Activated T-helper 17 cell treated with anti-CD3 and anti-CD28 coated beads, Interleukin-2, amount 50 U/mL, for 72 hours (primary cell): ENCODE data around the gene RBP5. TPM values are rescaled to one million over a fixed set of nuclear protein-coding genes. Genes with fewer than 3 reads are reported as not detected.

Experiments
- ATAC-seq: fragments of 150-1000 bp; cut with Tn5 transposase; replicated peaks from 2 replicates; pipeline ENCODE4 v1.10.0; 2021; ENCODE audit warnings: mild to moderate bottlenecking, moderate library complexity
- H3K27ac Mint-ChIP-seq: one replicate; pipeline ENCODE4 v1.8.0; 2022; ENCODE audit warnings: mixed read lengths
- H3K27me3 Mint-ChIP-seq: one replicate; pipeline ENCODE4 v1.8.0; 2022; ENCODE audit warnings: mixed read lengths
- H3K36me3 Mint-ChIP-seq: one replicate; pipeline ENCODE4 v1.8.0; 2022; ENCODE audit warnings: low read depth, mild to moderate bottlenecking, mixed read lengths
- H3K4me1 Mint-ChIP-seq: one replicate; pipeline ENCODE4 v1.8.0; 2022; ENCODE audit warnings: mixed read lengths
- H3K4me3 Mint-ChIP-seq: one replicate; pipeline ENCODE4 v1.8.0; 2022; ENCODE audit warnings: mild to moderate bottlenecking, mixed read lengths
- H3K9me3 Mint-ChIP-seq: one replicate; pipeline ENCODE4 v1.8.0; 2022; ENCODE audit warnings: mixed read lengths
- total RNA-seq, 2 donors: library from RNA; stranded (reverse); gene quantifications; one replicate each; pipeline ENCODE4 v1.2.3, GENCODE V29; 2022

Gene RBP5
- total RNA-seq, 2 donors from 2014 or later = not detected

- no peaks in the 10 kb centered on the region for H3K9me3 Mint-ChIP-seq
- ATAC-seq = no peak
- H3K27ac Mint-ChIP-seq = no peak overlapping the region
- H3K36me3 Mint-ChIP-seq = peaks cover 82% of the 10 kb centered on the region
- H3K4me3 Mint-ChIP-seq = no peak overlapping the region
- no peaks in the 10 kb centered on the region for H3K27me3 Mint-ChIP-seq
- peaks cover 5% of the 10 kb centered on the region for H3K4me1 Mint-ChIP-seq
Observed at GRCh38 chr12:7139200-7139599, 10.5 kb upstream of the RBP5 start.

- no peak overlapping the region for H3K4me3 Mint-ChIP-seq
- no peaks in the 10 kb centered on the region for H3K27me3 Mint-ChIP-seq
- H3K9me3 Mint-ChIP-seq = no peaks in the 10 kb centered on the region
- H3K36me3 Mint-ChIP-seq = peaks cover 82% of the 10 kb centered on the region
- no peak for ATAC-seq
- H3K4me1 Mint-ChIP-seq = peaks cover 5% of the 10 kb centered on the region
- H3K27ac Mint-ChIP-seq = no peak overlapping the region
Observed at GRCh38 chr12:7137908-7138307, 9.2 kb upstream of the RBP5 start.

- H3K36me3 Mint-ChIP-seq = peaks cover 70% of the 10 kb centered on the region
- H3K27ac Mint-ChIP-seq = no peak overlapping the region
- ATAC-seq = no peak
- H3K4me3 Mint-ChIP-seq = no peak overlapping the region
- no peaks in the 10 kb centered on the region for H3K27me3 Mint-ChIP-seq
- H3K4me1 Mint-ChIP-seq = peaks cover 9% of the 10 kb centered on the region
- no peaks in the 10 kb centered on the region for H3K9me3 Mint-ChIP-seq
Observed at GRCh38 chr12:7136676-7137075, 8.0 kb upstream of the RBP5 start.

- H3K27me3 Mint-ChIP-seq = no peaks in the 10 kb centered on the region
- H3K27ac Mint-ChIP-seq = no peak overlapping the region
- H3K36me3 Mint-ChIP-seq = peaks cover 64% of the 10 kb centered on the region
- peaks cover 15% of the 10 kb centered on the region for H3K4me1 Mint-ChIP-seq
- no peaks in the 10 kb centered on the region for H3K9me3 Mint-ChIP-seq
- no peak for ATAC-seq
- no peak overlapping the region for H3K4me3 Mint-ChIP-seq
Observed at GRCh38 chr12:7136071-7136470, 7.4 kb upstream of the RBP5 start.

GRCh38 chr12:7134396-7135166, 5.9 kb upstream of the RBP5 start:
- H3K27me3 Mint-ChIP-seq = no peaks in the 10 kb centered on the region
- no peak overlapping the region for H3K27ac Mint-ChIP-seq
- H3K36me3 Mint-ChIP-seq = peaks cover 56% of the 10 kb centered on the region
- H3K4me3 Mint-ChIP-seq = no peak overlapping the region
- ATAC-seq = no peak
- peaks cover 17% of the 10 kb centered on the region for H3K4me1 Mint-ChIP-seq
- H3K9me3 Mint-ChIP-seq = no peaks in the 10 kb centered on the region

GRCh38 chr12:7131502-7131866, 2.8 kb upstream of the RBP5 start:
- peaks cover 30% of the 10 kb centered on the region for H3K36me3 Mint-ChIP-seq
- H3K9me3 Mint-ChIP-seq = no peaks in the 10 kb centered on the region
- H3K4me1 Mint-ChIP-seq = peaks cover 25% of the 10 kb centered on the region
- H3K27me3 Mint-ChIP-seq = no peaks in the 10 kb centered on the region
- H3K27ac Mint-ChIP-seq = peak overlapping the region; percentile 90
- H3K4me3 Mint-ChIP-seq = peak overlapping the region; percentile 97
- peak; percentile 27 for ATAC-seq

- H3K27me3 Mint-ChIP-seq = no peaks in the 10 kb centered on the region
- H3K27ac Mint-ChIP-seq = peak overlapping the region; percentile 90
- peaks cover 24% of the 10 kb centered on the region for H3K36me3 Mint-ChIP-seq
- no peaks in the 10 kb centered on the region for H3K9me3 Mint-ChIP-seq
- peak overlapping the region; percentile 97 for H3K4me3 Mint-ChIP-seq
- ATAC-seq = peak; percentile 61
- H3K4me1 Mint-ChIP-seq = peaks cover 25% of the 10 kb centered on the region
Observed at GRCh38 chr12:7130701-7131501, 2.2 kb upstream of the RBP5 start.

GRCh38 chr12:7129872-7130691, 1.4 kb upstream of the RBP5 start, which contains the start of gene CLSTN3:
Gene CLSTN3 (plus strand): TSS chr12:7130371. CDS start chr12:7130649, 278 bp downstream.
- H3K9me3 Mint-ChIP-seq = no peaks in the 10 kb centered on the region
- no peaks in the 10 kb centered on the region for H3K27me3 Mint-ChIP-seq
- H3K36me3 Mint-ChIP-seq = peaks cover 16% of the 10 kb centered on the region
- peak; percentile 88 for ATAC-seq
- peak within 1 kb of the TSS; percentile 97 for H3K4me3 Mint-ChIP-seq
- H3K27ac Mint-ChIP-seq = peak within 1 kb of the TSS; percentile 90
- H3K4me1 Mint-ChIP-seq = peaks cover 29% of the 10 kb centered on the region

- Mint-ChIP-seq H3K4me3 (peak overlapping the region; percentile 97), H3K9me3 (no peaks in the 10 kb centered on the region), H3K27ac (peak overlapping the region; percentile 90), H3K27me3 (no peaks in the 10 kb centered on the region), H3K36me3 (peaks cover 14% of the 10 kb centered on the region), H3K4me1 (peaks cover 29% of the 10 kb centered on the region)
- ATAC-seq = no peak
Observed at GRCh38 chr12:7129287-7129871, 690 bp upstream of the RBP5 start.

GRCh38 chr12:7127916-7128626, 618 bp downstream of the RBP5 start:
- H3K27me3 Mint-ChIP-seq = no peaks in the 10 kb centered on the region
- peak overlapping the region; percentile 34 for H3K27ac Mint-ChIP-seq
- peaks cover 6% of the 10 kb centered on the region for H3K36me3 Mint-ChIP-seq
- peak overlapping the region; percentile 97 for H3K4me3 Mint-ChIP-seq
- no peak for ATAC-seq
- no peaks in the 10 kb centered on the region for H3K9me3 Mint-ChIP-seq
- H3K4me1 Mint-ChIP-seq = peaks cover 29% of the 10 kb centered on the region

- Mint-ChIP-seq H3K4me1 (peaks cover 16% of the 10 kb centered on the region), H3K4me3 (no peak overlapping the region), H3K27ac (no peak overlapping the region), H3K9me3 (no peaks in the 10 kb centered on the region), H3K27me3 (no peaks in the 10 kb centered on the region), H3K36me3 (peaks cover 2% of the 10 kb centered on the region)
- ATAC-seq = no peak
Observed at GRCh38 chr12:7125632-7126227, 3.0 kb downstream of the RBP5 start.

GRCh38 chr12:7123806-7124522, 4.7 kb downstream of the RBP5 start:
- ATAC-seq = no peak
- Mint-ChIP-seq H3K27ac (no peak overlapping the region), H3K9me3 (no peaks in the 10 kb centered on the region), H3K36me3 (no peaks in the 10 kb centered on the region), H3K4me1 (peaks cover 11% of the 10 kb centered on the region), H3K4me3 (no peak overlapping the region), H3K27me3 (no peaks in the 10 kb centered on the region)
